Trophoblast cell (in vitro differentiated cells and primary cell): ENCODE measurements around the gene SNPH.

ENCODE experiments used
- DNase-seq, 2 donors: peaks; one replicate each; pipeline ENCODE4 v3.0.0-alpha.2; 2016
- H2AFZ ChIP-seq: 2 replicates; pipeline ENCODE4 v1.6.1; 2013; ENCODE audit warnings: low read length, moderate library complexity, mild to moderate bottlenecking; ENCODE audit not compliant: insufficient read depth, poor library complexity
- H2AK5ac ChIP-seq: 2 replicates; pipeline ENCODE4 v1.6.1; 2013; ENCODE audit warnings: mild to moderate bottlenecking, low read length
- H2BK120ac ChIP-seq: 2 replicates; pipeline ENCODE4 v1.6.1; 2013; ENCODE audit warnings: low read length, mild to moderate bottlenecking, moderate library complexity; ENCODE audit not compliant: insufficient read depth, poor library complexity
- H2BK12ac ChIP-seq: 2 replicates; pipeline ENCODE4 v1.6.1; 2013; ENCODE audit warnings: mild to moderate bottlenecking, low read length, moderate library complexity
- H2BK5ac ChIP-seq: 2 replicates; pipeline ENCODE4 v1.6.1; 2013; ENCODE audit warnings: low read length, low read depth, moderate library complexity, mild to moderate bottlenecking; ENCODE audit not compliant: poor library complexity
- H3K14ac ChIP-seq: 2 replicates; pipeline ENCODE4 v1.6.1; 2013; ENCODE audit warnings: mild to moderate bottlenecking, low read length
- H3K18ac ChIP-seq: 2 replicates; pipeline ENCODE4 v1.6.1; 2013; ENCODE audit warnings: mild to moderate bottlenecking, low read length
- H3K23ac ChIP-seq: 2 replicates; pipeline ENCODE4 v1.6.1; 2013; ENCODE audit warnings: low read length
- H3K27ac ChIP-seq: 2 replicates; pipeline ENCODE4 v1.5.1; 2013; ENCODE audit warnings: low read depth, mild to moderate bottlenecking, inconsistent platforms, low read length, moderate library complexity
- H3K27me3 ChIP-seq: 2 replicates; pipeline ENCODE4 v1.6.1; 2013; ENCODE audit warnings: inconsistent platforms, mild to moderate bottlenecking, low read length, moderate library complexity; ENCODE audit not compliant: insufficient read depth
- H3K36me3 ChIP-seq, 2 experiments: 1 replicate in 1 of 2; 2 replicates in 1 of 2; pipeline ENCODE4 v1.6.1; 2013; ENCODE audit warnings: low read length in 2 of 2, mild to moderate bottlenecking in 2 of 2, moderate library complexity in 1 of 2; ENCODE audit not compliant: insufficient read depth in 2 of 2, control insufficient read depth in 1 of 2
- H3K4ac ChIP-seq: 2 replicates; pipeline ENCODE4 v1.6.1; 2013; ENCODE audit warnings: low read depth, mild to moderate bottlenecking, low read length, moderate library complexity
- H3K4me1 ChIP-seq, 2 experiments: 1 replicate in 1 of 2; 2 replicates in 1 of 2; pipeline ENCODE4 v1.6.1; 2013; ENCODE audit warnings: low read length in 2 of 2, mild to moderate bottlenecking in 2 of 2, moderate library complexity in 1 of 2; ENCODE audit not compliant: insufficient read depth in 2 of 2, control insufficient read depth in 1 of 2
- H3K4me2 ChIP-seq: 2 replicates; pipeline ENCODE4 v1.6.1; 2013; ENCODE audit warnings: inconsistent platforms, mild to moderate bottlenecking, low read length, moderate library complexity
- H3K4me3 ChIP-seq: 2 replicates; pipeline ENCODE4 v1.5.1; 2013; ENCODE audit warnings: mild to moderate bottlenecking, low read depth, low read length, inconsistent platforms
- H3K79me1 ChIP-seq: one replicate; pipeline ENCODE4 v1.6.1; 2013; ENCODE audit warnings: low read length
- H3K79me2 ChIP-seq: 2 replicates; pipeline ENCODE4 v1.6.1; 2013; ENCODE audit warnings: low read length, mild to moderate bottlenecking; ENCODE audit not compliant: control insufficient read depth, insufficient read depth, poor library complexity
- H3K9ac ChIP-seq: 2 replicates; pipeline ENCODE4 v1.6.1; 2013; ENCODE audit warnings: mild to moderate bottlenecking, low read length
- H3K9me3 ChIP-seq: 2 replicates; pipeline ENCODE4 v1.6.1; 2013; ENCODE audit warnings: low read depth, mild to moderate bottlenecking, control low read depth, inconsistent platforms, low read length; ENCODE audit not compliant: insufficient read depth
- H4K12ac ChIP-seq: 2 replicates; pipeline ENCODE4 v1.6.1; 2013; ENCODE audit warnings: low read depth, mild to moderate bottlenecking, low read length, moderate library complexity
- H4K8ac ChIP-seq: 2 replicates; pipeline ENCODE4 v1.6.1; 2013; ENCODE audit warnings: low read depth, mild to moderate bottlenecking, low read length, moderate library complexity
- H4K91ac ChIP-seq: one replicate; pipeline ENCODE4 v1.6.1; 2013; ENCODE audit warnings: low read depth, mild to moderate bottlenecking, low read length, moderate library complexity
- WGBS: extraction: QIAGEN DNeasy Blood & Tissue Kit; methylation state at CpG from one replicate; pipeline ENCODE4 v1.1.7; 2013; ENCODE audit warnings: missing lambda C conversion rate; ENCODE audit not compliant: insufficient read length, insufficient coverage; ENCODE audit errors: extremely low coverage; 5-methylcytosine and 5-hydroxymethylcytosine counted together

SNPH gene

GRCh38 chr20:1240549-1240948 is 25.5 kb upstream of the SNPH start:
- DNase-seq, result no peak
- no peaks in the 10 kb centered on the region for H3K4me1 ChIP-seq
- no peak overlapping the region for H4K91ac ChIP-seq
- no peak overlapping the region for H3K4ac ChIP-seq
- no peaks in the 10 kb centered on the region for H3K79me1 ChIP-seq
- no peak overlapping the region for H4K8ac ChIP-seq
- no peak overlapping the region for H2BK12ac ChIP-seq
- no peak overlapping the region for H2BK120ac ChIP-seq
- no peaks in the 10 kb centered on the region for H3K79me2 ChIP-seq
- H3K23ac ChIP-seq, result no peak overlapping the region
- no peak overlapping the region for H3K14ac ChIP-seq
- no peak overlapping the region for H2AK5ac ChIP-seq
- H4K12ac ChIP-seq, result no peak overlapping the region
- no peak overlapping the region for H3K4me2 ChIP-seq
- no peak overlapping the region for H2AFZ ChIP-seq
- no CpG with 5 or more reads among the region's 5 CpGs for WGBS
- H3K27me3 ChIP-seq, result no peaks in the 10 kb centered on the region
- H3K36me3 ChIP-seq, result no peaks in the 10 kb centered on the region
- H3K4me3 ChIP-seq, result no peak overlapping the region
- H3K9ac ChIP-seq, result no peak overlapping the region
- no peak overlapping the region for H3K27ac ChIP-seq
- no peak overlapping the region for H3K18ac ChIP-seq
- H3K9me3 ChIP-seq, result no peaks in the 10 kb centered on the region
- no peak overlapping the region for H2BK5ac ChIP-seq

DNA sequence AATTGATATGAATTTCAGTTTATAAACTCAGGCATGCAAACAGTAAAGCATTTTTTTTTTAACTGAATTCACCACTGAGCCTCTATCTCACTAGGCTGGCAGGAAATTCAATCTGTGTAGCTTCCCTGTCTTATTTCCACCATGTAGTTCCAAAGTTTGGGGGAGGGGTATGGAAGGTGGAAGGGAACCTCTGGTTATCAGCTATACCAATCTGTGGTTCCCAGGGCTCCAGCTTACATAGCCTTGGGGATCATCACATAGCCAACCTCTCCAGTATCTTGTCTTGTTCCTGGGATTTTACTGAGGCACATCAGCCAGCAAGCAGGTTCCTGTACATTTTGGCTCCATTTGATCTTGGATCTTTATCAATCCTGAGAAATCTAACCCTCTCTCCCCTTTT is 24.6 kb upstream of the SNPH start:
- Histone ChIP-seq H2BK12ac (no peak overlapping the region), H2BK120ac (no peak overlapping the region), H3K14ac (no peak overlapping the region), H4K12ac (no peak overlapping the region), H4K8ac (no peak overlapping the region), H3K9me3 (no peaks in the 10 kb centered on the region), H3K9ac (no peak overlapping the region), H3K4ac (no peak overlapping the region), H3K4me1 (no peaks in the 10 kb centered on the region), H2BK5ac (no peak overlapping the region), H2AK5ac (no peak overlapping the region), H3K27me3 (no peaks in the 10 kb centered on the region), H4K91ac (no peak overlapping the region), H3K4me2 (no peak overlapping the region), H2AFZ (no peak overlapping the region), H3K4me3 (no peak overlapping the region), H3K23ac (no peak overlapping the region), H3K79me2 (no peaks in the 10 kb centered on the region), H3K27ac (no peak overlapping the region), H3K18ac (no peak overlapping the region), H3K36me3 (no peaks in the 10 kb centered on the region), H3K79me1 (no peaks in the 10 kb centered on the region)
- no peak for DNase-seq

DNA sequence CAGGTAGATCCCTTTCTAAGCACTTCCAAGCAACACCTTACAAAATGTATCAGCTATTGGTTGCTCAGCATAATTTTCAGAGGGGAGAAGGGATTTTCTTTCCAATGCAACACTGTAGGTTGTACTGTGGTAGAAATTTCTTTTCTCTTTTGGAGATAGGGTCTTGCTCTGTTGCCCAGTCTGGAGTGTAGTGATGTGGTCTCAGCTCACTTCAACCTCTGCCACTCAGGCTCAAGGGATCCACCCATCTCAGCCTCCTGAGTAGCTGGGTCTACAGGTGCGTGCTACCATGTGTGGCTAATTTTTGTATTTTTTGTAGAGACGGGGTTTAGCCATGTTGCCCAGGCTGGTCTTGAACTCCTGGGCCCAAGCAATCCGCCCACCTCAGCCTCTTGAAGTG is 24.0 kb upstream of the SNPH start:
- Histone ChIP-seq H3K4me2 (no peak overlapping the region), H3K36me3 (no peaks in the 10 kb centered on the region), H2BK120ac (no peak overlapping the region), H3K27ac (no peak overlapping the region), H2AFZ (no peak overlapping the region), H2AK5ac (no peak overlapping the region), H3K14ac (no peak overlapping the region), H3K79me2 (no peaks in the 10 kb centered on the region), H4K12ac (no peak overlapping the region), H3K18ac (no peak overlapping the region), H2BK5ac (no peak overlapping the region), H3K4ac (no peak overlapping the region), H3K79me1 (no peaks in the 10 kb centered on the region), H3K9ac (no peak overlapping the region), H3K9me3 (no peaks in the 10 kb centered on the region), H4K8ac (no peak overlapping the region), H2BK12ac (no peak overlapping the region), H3K27me3 (no peaks in the 10 kb centered on the region), H3K4me3 (no peak overlapping the region), H3K4me1 (no peaks in the 10 kb centered on the region), H3K23ac (no peak overlapping the region), H4K91ac (no peak overlapping the region)
- DNase-seq, result no peak
- no CpG with 5 or more reads among the region's 3 CpGs for WGBS

DNA sequence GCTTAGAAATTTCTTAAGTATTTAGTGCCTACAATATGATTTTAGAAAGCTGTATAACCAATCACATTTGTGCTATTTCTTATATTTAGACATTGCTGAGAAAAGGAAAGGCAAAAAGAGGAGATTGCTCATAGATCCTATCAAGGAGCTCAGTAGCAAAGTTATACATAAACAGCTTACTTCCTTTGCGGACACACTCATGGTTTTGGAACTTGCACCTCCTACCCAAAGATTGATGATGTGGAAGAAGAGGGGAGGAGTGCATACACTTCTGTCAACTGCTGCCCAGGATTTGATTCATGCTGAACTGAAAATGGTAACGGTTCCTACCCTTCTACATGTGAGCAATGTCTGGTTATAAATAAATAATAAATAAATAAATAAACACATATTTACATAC is 23.6 kb upstream of the SNPH start:
- no peak overlapping the region for H2AFZ ChIP-seq
- no peaks in the 10 kb centered on the region for H3K79me1 ChIP-seq
- no peaks in the 10 kb centered on the region for H3K79me2 ChIP-seq
- H4K12ac ChIP-seq, result no peak overlapping the region
- WGBS, result no CpG with 5 or more reads among the region's 2 CpGs
- H2BK12ac ChIP-seq, result no peak overlapping the region
- no peak overlapping the region for H3K4me3 ChIP-seq
- DNase-seq, result no peak
- H3K9ac ChIP-seq, result no peak overlapping the region
- H3K27me3 ChIP-seq, result no peaks in the 10 kb centered on the region
- no peak overlapping the region for H2BK120ac ChIP-seq
- no peak overlapping the region for H2BK5ac ChIP-seq
- H2AK5ac ChIP-seq, result no peak overlapping the region
- no peak overlapping the region for H4K8ac ChIP-seq
- H3K4me1 ChIP-seq, result no peaks in the 10 kb centered on the region
- no peak overlapping the region for H3K14ac ChIP-seq
- no peak overlapping the region for H3K27ac ChIP-seq
- H3K36me3 ChIP-seq, result no peaks in the 10 kb centered on the region
- no peak overlapping the region for H3K4ac ChIP-seq
- no peaks in the 10 kb centered on the region for H3K9me3 ChIP-seq
- no peak overlapping the region for H3K4me2 ChIP-seq
- no peak overlapping the region for H4K91ac ChIP-seq
- no peak overlapping the region for H3K23ac ChIP-seq
- H3K18ac ChIP-seq, result no peak overlapping the region

GRCh38 chr20:1245578-1245977 is 20.5 kb upstream of the SNPH start:
- Histone ChIP-seq H3K79me1 (no peaks in the 10 kb centered on the region), H3K9ac (no peak overlapping the region), H3K36me3 (no peaks in the 10 kb centered on the region), H2BK12ac (no peak overlapping the region), H3K18ac (no peak overlapping the region), H3K14ac (no peak overlapping the region), H2AK5ac (no peak overlapping the region), H3K27me3 (no peaks in the 10 kb centered on the region), H2BK5ac (no peak overlapping the region), H3K27ac (no peak overlapping the region), H3K79me2 (no peaks in the 10 kb centered on the region), H3K4me3 (no peak overlapping the region), H3K4me1 (no peaks in the 10 kb centered on the region), H2AFZ (no peak overlapping the region), H4K91ac (no peak overlapping the region), H3K9me3 (no peaks in the 10 kb centered on the region), H2BK120ac (no peak overlapping the region), H3K4me2 (no peak overlapping the region), H4K8ac (no peak overlapping the region), H3K23ac (no peak overlapping the region), H4K12ac (no peak overlapping the region), H3K4ac (no peak overlapping the region)
- DNase-seq, result no peak
- no CpG with 5 or more reads among the region's 2 CpGs for WGBS
